K562 (cell line): ENCODE data around the gene FABP2. TPM values are rescaled to one million over a fixed set of nuclear protein-coding genes. Genes with fewer than 3 reads are reported as not detected.

ENCODE experiments used
- ATAC-seq: fragments of 200-7000 bp; cut with Tn5 transposase; 3 replicates; pipeline ENCODE4 v1.9.1; 2020; ENCODE audit warnings: moderate library complexity
- Bru-seq: library from RNA; stranded (reverse); fragments of 400-500 nt; gene quantifications from one replicate; lab custom pipeline; 2021; lab: Mats Ljungman, UMichigan
- BruChase-seq, 2 experiments: library from RNA; stranded (reverse); fragments of 400-500 nt; gene quantifications; one replicate each; lab custom pipeline; 2021; lab: Mats Ljungman, UMichigan
- BruUV-seq: library from RNA; stranded (reverse); fragments of 400-500 nt; replicated peaks from 2 replicates; lab custom pipeline; 2021; lab: Mats Ljungman, UMichigan
- CTCF ChIA-PET: fragments of 300-600 bp; formaldehyde crosslinking; extraction: SDS; loops from one replicate; lab custom pipeline; 2021; ENCODE audit warnings: low intra/inter-chr PET ratio; lab: Yijun Ruan, JAX
- POLR2A ChIA-PET: fragments of 300-600, 350-650 bp; sonication (Branson Sonifier 250); formaldehyde crosslinking; extraction: SDS; loops from one replicate; lab custom pipeline; 2021; ENCODE audit warnings: antibody characterized with exemption, inconsistent platforms; lab: Yijun Ruan, JAX
- DNase-seq, 4 experiments: peaks; one replicate each; pipeline versions ENCODE4 v3.0.0 to v3.0.0-alpha.2; 2011 to 2018; ENCODE audit warnings: low spot score in 3 of 4, mixed read lengths in 3 of 4; ENCODE audit errors: extremely low read depth in 1 of 4
- FAIRE-seq: peaks from 2 replicates; lab custom pipeline; 2011; peaks lifted over from hg19 to GRCh38; lab: Jason Lieb, UNC
- H2AFZ ChIP-seq: 2 replicates; pipeline ENCODE4 v1.6.0; 2011; ENCODE audit warnings: low read depth, low read length, control low read depth, inconsistent platforms
- H3K27ac ChIP-seq: fragments of 200-600 bp; 3 replicates; pipeline ENCODE4 v1.8.0; 2011; ENCODE audit warnings: low read depth, mild to moderate bottlenecking, control low read depth, inconsistent platforms, low read length, moderate library complexity, mixed read lengths; ENCODE audit errors: extremely low read depth
- H3K27me3 ChIP-seq, 2 experiments: fragments of 300-600 bp in 1 of 2; 2 replicates in 1 of 2; 3 replicates in 1 of 2; pipeline versions ENCODE4 v1.6.0 to v1.8.0; 2011; ENCODE audit warnings: inconsistent platforms in 2 of 2, low read length in 2 of 2, mild to moderate bottlenecking in 1 of 2, mixed read lengths in 1 of 2, moderate library complexity in 1 of 2; ENCODE audit not compliant: control insufficient read depth in 2 of 2, insufficient read depth in 2 of 2
- H3K36me3 ChIP-seq: fragments of 300-600 bp; 3 replicates; pipeline ENCODE4 v1.8.0; 2011; ENCODE audit warnings: mild to moderate bottlenecking, low read length, inconsistent platforms; ENCODE audit not compliant: control insufficient read depth, insufficient read depth
- H3K4me1 ChIP-seq, 2 experiments: fragments of 200-600 bp in 1 of 2; replicated peaks in 1 of 2; 2 replicates in 1 of 2; 3 replicates in 1 of 2; pipeline versions ENCODE4 v1.5.1 to v1.8.0; 2011; ENCODE audit warnings: inconsistent platforms in 2 of 2, low read length in 2 of 2, mild to moderate bottlenecking in 1 of 2, mixed read lengths in 1 of 2, moderate library complexity in 1 of 2; ENCODE audit not compliant: control insufficient read depth in 2 of 2, insufficient read depth in 2 of 2
- H3K4me2 ChIP-seq: 2 replicates; pipeline ENCODE4 v1.6.1; 2011; ENCODE audit warnings: low read length, control low read depth, inconsistent platforms, mixed read lengths; ENCODE audit not compliant: insufficient read depth
- H3K4me3 ChIP-seq: fragments of 200-600 bp; sonication (generic), shearing (Covaris generic); 2 replicates; pipeline ENCODE4 v1.5.1; 2016; ENCODE audit warnings: control low read depth, inconsistent platforms
- H3K79me2 ChIP-seq: fragments of 200-600 bp; 3 replicates; pipeline ENCODE4 v1.8.0; 2011; ENCODE audit warnings: low read length, inconsistent platforms; ENCODE audit not compliant: control insufficient read depth, insufficient read depth
- H3K9ac ChIP-seq, 2 experiments: 2 replicates each; pipeline versions ENCODE4 v1.6.0 to v1.6.1; 2011; ENCODE audit warnings: low read depth in 2 of 2, low read length in 2 of 2, control low read depth in 1 of 2, inconsistent platforms in 1 of 2, mild to moderate bottlenecking in 1 of 2, mixed read lengths in 1 of 2; ENCODE audit not compliant: insufficient read depth in 1 of 2
- H3K9me1 ChIP-seq: one replicate; pipeline ENCODE4 v1.6.0; 2011; ENCODE audit warnings: inconsistent platforms, mild to moderate bottlenecking, low read length, moderate library complexity; ENCODE audit not compliant: control insufficient read depth, insufficient read depth
- H3K9me3 ChIP-seq: replicated peaks from 2 replicates; pipeline ENCODE4 v1.5.1; 2011; ENCODE audit warnings: low read depth, low read length, inconsistent platforms; ENCODE audit not compliant: control insufficient read depth, insufficient read depth
- H4K20me1 ChIP-seq: replicated peaks from 2 replicates; pipeline ENCODE4 v1.6.1; 2011; ENCODE audit warnings: low read length, inconsistent platforms, mixed read lengths; ENCODE audit not compliant: control insufficient read depth, insufficient read depth
- CBFB ChIP-seq: sonication (generic); formaldehyde crosslinking; IDR thresholded peaks from 2 replicates; pipeline ENCODE4 v1.4.0; 2020; ENCODE audit warnings: mild to moderate bottlenecking, missing genetic modification reagents
- FOSL1 ChIP-seq: fragments of 200-800 bp; sonication (Bioruptor generic); conservative IDR thresholded peaks from 2 replicates; pipeline ENCODE4 v1.6.1; 2016; ENCODE audit warnings: missing genetic modification characterization, missing compliant biosample characterization
- HCFC1 ChIP-seq: IDR thresholded peaks from 2 replicates; pipeline ENCODE4 v1.6.1; 2012; ENCODE audit warnings: low read depth, low read length, improper control_type of control experiment
- NR3C1 ChIP-seq: sonication (generic); formaldehyde crosslinking; IDR thresholded peaks from 2 replicates; pipeline ENCODE4 v1.8.1; 2022; ENCODE audit warnings: missing genetic modification reagents
- RAD51 ChIP-seq: fragments of 450-650 bp; IDR thresholded peaks from 2 replicates; pipeline ENCODE4 v1.7.1; 2016; ENCODE audit warnings: low read depth, mild to moderate bottlenecking, borderline replicate concordance
- SRSF7 ChIP-seq: fragments of 200-400 bp; formaldehyde crosslinking; optimal IDR thresholded peaks from 2 replicates; pipeline ENCODE3; 2017; ENCODE audit warnings: mild to moderate bottlenecking, low read depth, low read length
- XRCC4 ChIP-seq: IDR thresholded peaks from one replicate; pipeline ENCODE4 v1.6.1; 2011; ENCODE audit not compliant: insufficient read depth, insufficient read length; ENCODE audit errors: extremely low read depth
- ZBTB9 ChIP-seq: fragments of 450-650 bp; formaldehyde crosslinking; IDR thresholded peaks from 2 replicates; pipeline ENCODE4 v1.4.0; 2020; ENCODE audit warnings: mild to moderate bottlenecking, moderate library complexity
- ZNF133 ChIP-seq: fragments of 250-450 bp; sonication (Bioruptor Pico); IDR thresholded peaks from 2 replicates; pipeline ENCODE4 v1.4.0; 2020; ENCODE audit warnings: mild to moderate bottlenecking
- ZNF184 ChIP-seq: sonication (generic); formaldehyde crosslinking; IDR thresholded peaks from 2 replicates; pipeline ENCODE4 v1.5.0; 2020; ENCODE audit warnings: missing genetic modification reagents
- WGBS: fragments of 100-300 bp; shearing (Covaris generic); methylation state at CpG from one replicate; pipeline ENCODE4 v1.1.6; 2016; ENCODE audit warnings: low coverage, mixed read lengths; ENCODE audit not compliant: insufficient coverage; ENCODE audit errors: missing lambda C conversion rate; 5-methylcytosine and 5-hydroxymethylcytosine counted together
- in situ Hi-C: fragments of 300-500 bp; cut with MboI; formaldehyde crosslinking; loops from 4 replicates; pipeline ENCODE4 v1.15.0; 2018; ENCODE audit warnings: inconsistent platforms, mixed read lengths
- intact Hi-C: fragments of 100-400 bp; cut with micrococcal nuclease; formaldehyde crosslinking; loops from 2 replicates; pipeline ENCODE4 v1.14.2; 2022
- long read RNA-seq, 3 experiments: library from polyadenylated mRNA in 2 of 3; library from RNA in 1 of 3; unstranded in 2 of 3; stranded (forward) in 1 of 3; transcript quantifications; one replicate each; pipeline ENCODE4 v2.0.0, GENCODE V29; 2019 to 2022
- polyA minus RNA-seq, 3 experiments: library from RNA; depleted of rRNA, polyadenylated mRNA; stranded (reverse); fragments of >200 nt; gene quantifications; 2 replicates each; pipeline ENCODE4 v1.2.3, GENCODE V29; 2011
- polyA plus RNA-seq, 8 experiments: library from polyadenylated mRNA; depleted of rRNA in 4 of 8; stranded (reverse) in 5 of 8; unstranded in 3 of 8; fragments of >200 nt; fragmentation: Nextera tagmentation in 2 of 8; fragmentation: Illumina TruSeq in 1 of 8; extraction: Ambion mirVana in 2 of 8; extraction: Trizol in 1 of 8; gene quantifications; 2 replicates each; pipeline versions ENCODE4 v1.2.1 to v1.2.3, GENCODE V29; 2011 to 2014; ENCODE audit warnings: inconsistent platforms in 1 of 8, missing spikeins in 1 of 8
- total RNA-seq, 7 experiments: library from RNA; depleted of rRNA in 6 of 7; stranded (reverse); fragments of >200 nt in 6 of 7; fragmentation: Illumina TruSeq in 2 of 7; extraction: Trizol in 2 of 7; gene quantifications; 2 replicates each; pipeline versions ENCODE4 v1.2.1 to v1.2.3, GENCODE V29; 2011 to 2021; ENCODE audit warnings: low replicate concordance in 1 of 7
- TF ChIP-seq, protein P1 (sequence below): sonication (generic); formaldehyde crosslinking; IDR thresholded peaks from 2 replicates; pipeline ENCODE4 v1.8.0; 2022; ENCODE audit warnings: mild to moderate bottlenecking, missing genetic modification reagents

Gene FABP2
- total RNA-seq (2011; cell fraction: chromatin; rRNA removed; ENCODE audit: low replicate concordance) = not detected in 2 replicates
- total RNA-seq (2011; cell fraction: nucleolus; rRNA removed) = not detected in 2 replicates
- not detected in 2 replicates for total RNA-seq (2011; cell fraction: nucleoplasm; rRNA removed)
- total RNA-seq (2014; rRNA removed) (not detected in 2 replicates), total RNA-seq (2014; rRNA removed; fragmentation: Illumina TruSeq; extraction: Trizol) (not detected in 2 replicates), total RNA-seq (2015; rRNA removed; fragmentation: Illumina TruSeq; extraction: Trizol) (not detected in 2 replicates), total RNA-seq (2021) (not detected in 2 replicates), polyA plus RNA-seq (2011; rRNA removed) (not detected in 2 replicates), polyA plus RNA-seq (2014; fragmentation: Illumina TruSeq; extraction: Trizol) (not detected in 2 replicates), polyA plus RNA-seq (2014; fragmentation: Nextera tagmentation; extraction: Ambion mirVana) (not detected), polyA plus RNA-seq (2014; rRNA removed) (not detected in 2 replicates), polyA minus RNA-seq (2011; rRNA and poly(A)+ RNA removed) (not detected in 2 replicates), Bru-seq, nascent RNA (not detected), BruChase-seq, experiment 1, labeled RNA remaining after a 2-hour chase (not detected), BruChase-seq, experiment 2, labeled RNA remaining after a 6-hour chase (not detected)
- not detected in 2 replicates for polyA plus RNA-seq (2011; cell fraction: cytosol; rRNA removed)
- not detected in 2 replicates for polyA plus RNA-seq (2011; cell fraction: nucleus; rRNA removed)
- polyA plus RNA-seq (2012) = not detected in 2 replicates
- not detected in 2 replicates for polyA minus RNA-seq (2011; cell fraction: cytosol; rRNA and poly(A)+ RNA removed)
- polyA minus RNA-seq (2011; cell fraction: nucleus; rRNA and poly(A)+ RNA removed) = not detected in 2 replicates
- long read RNA-seq, experiment 1 = 0 reads
- long read RNA-seq, experiment 2 = 0 reads
- long read RNA-seq, experiment 3 = 0 reads

- FAIRE-seq = no peak
- in situ Hi-C loops = no loop called here
- no peak for ATAC-seq
Measured at GRCh38 chr4:119321921-119322687, at the start of gene FABP2. TSS of gene FABP2 (minus strand) at chr4:119322138. CDS start at chr4:119322102, 36 bp downstream.

More at GRCh38 chr4:119321921-119322687, at the start of gene FABP2:
- Histone ChIP-seq H3K79me2 (no peaks in the 10 kb centered on the region), H3K27ac (no peak within 1 kb of the TSS), H3K27me3 (no peaks in the 10 kb centered on the region), H2AFZ (no peak within 1 kb of the TSS), H3K4me1 (no peaks in the 10 kb centered on the region), H3K4me2 (no peak within 1 kb of the TSS), H3K9me3 (no peaks in the 10 kb centered on the region), H3K9me1 (no peaks in the 10 kb centered on the region), H4K20me1 (no peaks in the 10 kb centered on the region), H3K4me3 (no peak within 1 kb of the TSS), H3K9ac (no peak within 1 kb of the TSS), H3K36me3 (no peaks in the 10 kb centered on the region)
- ChIA-PET POLR2A (no interaction called here), CTCF (no interaction called here)
- TF ChIP-seq RAD51 (no peak), NR3C1 (CRISPR knock-in tag) (no peak), ZNF184 (CRISPR knock-in tag) (no peak), FOSL1 (tag) (no peak), CBFB (CRISPR knock-in tag) (no peak), ZNF133 (CRISPR knock-in tag) (no peak), SRSF7 (no peak), XRCC4 (no peak), ZBTB9 (CRISPR knock-in tag) (no peak), HCFC1 (no peak)
- TF ChIP-seq, protein P1, sequence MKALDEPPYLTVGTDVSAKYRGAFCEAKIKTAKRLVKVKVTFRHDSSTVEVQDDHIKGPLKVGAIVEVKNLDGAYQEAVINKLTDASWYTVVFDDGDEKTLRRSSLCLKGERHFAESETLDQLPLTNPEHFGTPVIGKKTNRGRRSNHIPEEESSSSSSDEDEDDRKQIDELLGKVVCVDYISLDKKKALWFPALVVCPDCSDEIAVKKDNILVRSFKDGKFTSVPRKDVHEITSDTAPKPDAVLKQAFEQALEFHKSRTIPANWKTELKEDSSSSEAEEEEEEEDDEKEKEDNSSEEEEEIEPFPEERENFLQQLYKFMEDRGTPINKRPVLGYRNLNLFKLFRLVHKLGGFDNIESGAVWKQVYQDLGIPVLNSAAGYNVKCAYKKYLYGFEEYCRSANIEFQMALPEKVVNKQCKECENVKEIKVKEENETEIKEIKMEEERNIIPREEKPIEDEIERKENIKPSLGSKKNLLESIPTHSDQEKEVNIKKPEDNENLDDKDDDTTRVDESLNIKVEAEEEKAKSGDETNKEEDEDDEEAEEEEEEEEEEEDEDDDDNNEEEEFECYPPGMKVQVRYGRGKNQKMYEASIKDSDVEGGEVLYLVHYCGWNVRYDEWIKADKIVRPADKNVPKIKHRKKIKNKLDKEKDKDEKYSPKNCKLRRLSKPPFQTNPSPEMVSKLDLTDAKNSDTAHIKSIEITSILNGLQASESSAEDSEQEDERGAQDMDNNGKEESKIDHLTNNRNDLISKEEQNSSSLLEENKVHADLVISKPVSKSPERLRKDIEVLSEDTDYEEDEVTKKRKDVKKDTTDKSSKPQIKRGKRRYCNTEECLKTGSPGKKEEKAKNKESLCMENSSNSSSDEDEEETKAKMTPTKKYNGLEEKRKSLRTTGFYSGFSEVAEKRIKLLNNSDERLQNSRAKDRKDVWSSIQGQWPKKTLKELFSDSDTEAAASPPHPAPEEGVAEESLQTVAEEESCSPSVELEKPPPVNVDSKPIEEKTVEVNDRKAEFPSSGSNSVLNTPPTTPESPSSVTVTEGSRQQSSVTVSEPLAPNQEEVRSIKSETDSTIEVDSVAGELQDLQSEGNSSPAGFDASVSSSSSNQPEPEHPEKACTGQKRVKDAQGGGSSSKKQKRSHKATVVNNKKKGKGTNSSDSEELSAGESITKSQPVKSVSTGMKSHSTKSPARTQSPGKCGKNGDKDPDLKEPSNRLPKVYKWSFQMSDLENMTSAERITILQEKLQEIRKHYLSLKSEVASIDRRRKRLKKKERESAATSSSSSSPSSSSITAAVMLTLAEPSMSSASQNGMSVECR (CRISPR knock-in tag) = no peak
- DNase-seq = no peak
- intact Hi-C loops = no loop called here
- BruUV-seq = no TSS peak
- under 1% methylated on average over 6 of the region's 6 CpGs for WGBS
